Pancreas (tissue), 10 donors: Measurements from ENCODE around the gene HOXB1. TPM values are rescaled to one million over a fixed set of nuclear protein-coding genes. Genes with fewer than 3 reads are reported as not detected.

Experiments used
- ATAC-seq, 4 donors: fragments of 200-7000 bp; cut with Tn5 transposase; one replicate each; pipeline versions ENCODE4 v1.8.0 to v1.9.1; 2020; ENCODE audit warnings: mild to moderate bottlenecking in 4 of 4, moderate library complexity in 4 of 4
- DNase-seq, 6 donors: peaks; one replicate each; pipeline ENCODE4 v3.0.0-alpha.2; 2020
- FAIRE-seq: peaks from 2 replicates; lab custom pipeline; 2012; peaks lifted over from hg19 to GRCh38; lab: Jason Lieb, UNC
- H3K27ac ChIP-seq, 4 donors: fragments of 200-600 bp; sonication (generic); 1 replicate in 3 of 4; 2 replicates in 1 of 4; pipeline versions ENCODE4 v1.5.0 to v1.8.0; 2020
- H3K27me3 ChIP-seq, 4 donors: fragments of 200-600 bp; one replicate each; pipeline ENCODE4 v1.8.0; 2021
- H3K36me3 ChIP-seq, 3 donors: fragments of 200-600 bp; sonication (generic) in 1 of 3; one replicate each; pipeline versions ENCODE4 v1.5.0 to v1.8.0; 2020 to 2021
- H3K4me1 ChIP-seq, 3 donors: fragments of 200-600 bp; one replicate each; pipeline ENCODE4 v1.8.0; 2021
- H3K4me3 ChIP-seq, 4 donors: fragments of 200-600 bp; sonication (generic) in 2 of 4; one replicate each; pipeline versions ENCODE4 v1.5.0 to v1.8.0; 2020 to 2021
- H3K9me3 ChIP-seq, 4 donors: fragments of 200-600 bp; one replicate each; pipeline ENCODE4 v1.8.0; 2021
- WGBS, 2 donors: extraction: QIAGEN DNeasy Blood & Tissue Kit; methylation state at CpG; one replicate each; pipeline ENCODE4 v1.1.7; 2013; 5-methylcytosine and 5-hydroxymethylcytosine counted together
- intact Hi-C, 3 donors: fragments of 100-400 bp; cut with DNase I; formaldehyde crosslinking; loops; one replicate each; pipeline versions ENCODE4 v1.11.1 to v1.14.2; 2022
- polyA plus RNA-seq, 2 donors: library from polyadenylated mRNA; stranded (reverse); fragments of 200-250 nt; gene quantifications; one replicate each; pipeline ENCODE4 v1.2.3, GENCODE V29; 2013
- total RNA-seq, 6 donors: library from RNA; stranded (reverse); fragmentation: NEBNext Ultra II Directional in 4 of 6; extraction: Animal tissue kit (Norgen Biotek cat#: 25700) in 4 of 6; gene quantifications; one replicate each; pipeline versions ENCODE4 v1.2.1 to v1.2.4, GENCODE V29; 2021 to 2023
- TF ChIP-seq, protein P1 (sequence below), 4 donors: fragments of 200-600 bp; sonication (generic) in 3 of 4; IDR thresholded peaks; one replicate each; pipeline versions ENCODE4 v1.5.0 to v1.8.0; 2021; ENCODE audit warnings: antibody characterized with exemption in 4 of 4
- donor health status: healthy with polysubstance abuse.
- donor health status: DM: no; HTN: no; CAD: no; lungs with moderate emphysema.
- donor health status: DM: no; HTN: no; CAD: no.
- donor health status: control.
- donor health status: control.
- donor health status: Bipolar disorder and iron deficiency.
- donor health status: DM: yes; HTN: yes; CAD: no.
- donor health status: DM: no; HTN: no; CAD: no.
- donor health status: DM: no; HTN: no; CAD: no.
- donor health status: DM: yes; HTN: yes; CAD: no.

Gene HOXB1
- total and polyA plus RNA-seq, 8 donors, result not detected

- H3K4me3 ChIP-seq, result no peak overlapping the region
- intact Hi-C loops, result no loop called here
- FAIRE-seq (no peak), ATAC-seq (no peak), DNase-seq (no peak)
- no peaks in the 10 kb centered on the region for H3K36me3 ChIP-seq
- H3K27me3 ChIP-seq, result peaks cover 0 to 26% (median 2%) of the 10 kb centered on the region in 4 donors
- WGBS, 2 donors, result 64 to 69% methylated on average over 3 of the region's 3 CpGs
- H3K4me1 ChIP-seq, result no peaks in the 10 kb centered on the region
- H3K9me3 ChIP-seq, result no peaks in the 10 kb centered on the region
- H3K27ac ChIP-seq, result no peak overlapping the region
- TF ChIP-seq, protein P1, sequence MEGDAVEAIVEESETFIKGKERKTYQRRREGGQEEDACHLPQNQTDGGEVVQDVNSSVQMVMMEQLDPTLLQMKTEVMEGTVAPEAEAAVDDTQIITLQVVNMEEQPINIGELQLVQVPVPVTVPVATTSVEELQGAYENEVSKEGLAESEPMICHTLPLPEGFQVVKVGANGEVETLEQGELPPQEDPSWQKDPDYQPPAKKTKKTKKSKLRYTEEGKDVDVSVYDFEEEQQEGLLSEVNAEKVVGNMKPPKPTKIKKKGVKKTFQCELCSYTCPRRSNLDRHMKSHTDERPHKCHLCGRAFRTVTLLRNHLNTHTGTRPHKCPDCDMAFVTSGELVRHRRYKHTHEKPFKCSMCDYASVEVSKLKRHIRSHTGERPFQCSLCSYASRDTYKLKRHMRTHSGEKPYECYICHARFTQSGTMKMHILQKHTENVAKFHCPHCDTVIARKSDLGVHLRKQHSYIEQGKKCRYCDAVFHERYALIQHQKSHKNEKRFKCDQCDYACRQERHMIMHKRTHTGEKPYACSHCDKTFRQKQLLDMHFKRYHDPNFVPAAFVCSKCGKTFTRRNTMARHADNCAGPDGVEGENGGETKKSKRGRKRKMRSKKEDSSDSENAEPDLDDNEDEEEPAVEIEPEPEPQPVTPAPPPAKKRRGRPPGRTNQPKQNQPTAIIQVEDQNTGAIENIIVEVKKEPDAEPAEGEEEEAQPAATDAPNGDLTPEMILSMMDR (IDR thresholded peaks at IDR 0.05), result no peak
Measured at GRCh38 chr17:48549281-48549630, 18.4 kb upstream of the HOXB1 start.

DNA sequence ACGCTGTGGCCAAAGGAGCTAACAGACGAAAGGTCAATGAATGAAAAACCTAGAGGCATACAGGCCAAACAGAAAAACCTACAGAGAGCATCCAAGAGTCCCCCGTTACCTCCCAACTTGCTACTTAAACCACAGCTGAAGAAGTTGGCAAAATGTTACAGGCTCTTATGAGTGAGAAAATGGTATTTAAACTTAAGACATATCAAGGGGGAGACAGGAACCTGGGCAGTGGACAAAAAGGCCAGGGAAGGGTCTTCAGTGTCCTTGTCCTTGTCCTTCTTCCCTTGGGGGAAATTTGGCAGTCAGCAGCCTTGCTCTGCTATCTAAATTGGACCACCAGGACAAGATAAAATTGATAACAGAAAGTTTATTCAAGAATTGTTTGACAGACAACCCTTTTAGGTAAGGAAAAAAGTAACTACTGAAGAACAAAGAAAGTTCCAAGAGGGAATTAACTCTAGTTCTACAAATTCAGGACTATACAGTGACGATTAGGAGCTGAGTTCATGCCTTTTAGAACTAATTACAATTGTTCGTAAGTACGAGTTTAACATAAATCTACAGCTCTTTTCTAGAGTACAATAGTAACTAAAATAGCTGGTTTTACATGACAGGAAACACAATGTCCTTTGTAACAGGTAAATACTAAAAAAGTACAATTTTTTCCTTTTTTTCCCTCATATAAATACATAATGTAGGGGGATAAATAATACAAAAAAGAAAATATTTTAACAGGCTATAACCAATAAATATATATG lies 17.9 kb upstream of the HOXB1 start:
- FAIRE-seq (no peak), DNase-seq (no peak), ATAC-seq (no peak)
- H3K36me3 ChIP-seq, result no peaks in the 10 kb centered on the region
- H3K4me3 ChIP-seq, result no peak overlapping the region
- H3K4me1 ChIP-seq, result no peaks in the 10 kb centered on the region
- intact Hi-C loops, result no loop called here
- H3K27ac ChIP-seq, result peak overlapping the region in 1 of 4 donors; percentile 12
- H3K27me3 ChIP-seq, result peaks cover 0 to 26% (median 2%) of the 10 kb centered on the region in 4 donors
- H3K9me3 ChIP-seq, result no peaks in the 10 kb centered on the region
- WGBS, 2 donors, result 58 to 62% methylated on average over 6 of the region's 6 CpGs
- TF ChIP-seq, protein P1 (IDR thresholded peaks at IDR 0.05), result no peak

- Histone ChIP-seq H3K36me3 (no peaks in the 10 kb centered on the region), H3K27ac (no peak overlapping the region), H3K4me3 (peak overlapping the region in 1 of 4 donors; percentile 7), H3K27me3 (peaks cover 0 to 27% (median 2%) of the 10 kb centered on the region in 4 donors), H3K4me1 (no peaks in the 10 kb centered on the region), H3K9me3 (no peaks in the 10 kb centered on the region)
- TF ChIP-seq, protein P1 (IDR thresholded peaks at IDR 0.05), result no peak
- intact Hi-C loops, result no loop called here
- FAIRE-seq (no peak), DNase-seq (no peak), ATAC-seq (no peak)
- WGBS, 2 donors, result 35 to 39% methylated on average over 24 of the region's 24 CpGs
Measured at GRCh38 chr17:48547808-48548522, 17.2 kb upstream of the HOXB1 start.

GRCh38 chr17:48546924-48547807 lies 16.4 kb upstream of the HOXB1 start:
- TF ChIP-seq, protein P1 (IDR thresholded peaks at IDR 0.05), result no peak
- intact Hi-C loops, result no loop called here
- peak overlapping the region in 1 of 4 donors; percentile 7 for H3K4me3 ChIP-seq
- WGBS, 2 donors, result 46 to 47% methylated on average over 10 of the region's 10 CpGs
- H3K27ac ChIP-seq, result no peak overlapping the region
- H3K36me3 ChIP-seq, result no peaks in the 10 kb centered on the region
- peaks cover 0 to 34% (median 2%) of the 10 kb centered on the region in 4 donors for H3K27me3 ChIP-seq
- H3K4me1 ChIP-seq, result no peaks in the 10 kb centered on the region
- ATAC-seq, result no peak
- FAIRE-seq, result no peak
- no peaks in the 10 kb centered on the region for H3K9me3 ChIP-seq
- DNase-seq, result no peak
